OCI-LY3 (cell line): ENCODE measurements around the gene FGGY.

ENCODE experiments used
- CTCF ChIP-seq: fragments of 200-600, 300-600 bp; sonication (generic); IDR thresholded peaks from 2 replicates; pipeline ENCODE4 v1.5.1; 2014; ENCODE audit warnings: antibody characterized with exemption, low read length, low read depth
- EZH2phosphoT487 ChIP-seq: fragments of 200-600 bp; shearing (Covaris generic); IDR thresholded peaks from 2 replicates; pipeline ENCODE4 v1.6.1; 2018; ENCODE audit warnings: antibody characterized with exemption, mixed run types, low read depth

- TF ChIP-seq CTCF: no peak
- no peak for TF ChIP-seq EZH2phosphoT487
Measured at GRCh38 chr1:59419361-59420140, 122.7 kb downstream of the FGGY start.
